Activated CD4-positive, alpha-beta T cell treated with anti-CD3 and anti-CD28 coated beads, Interleukin-2, amount 50 U/mL, for 48 hours (primary cell): ENCODE data around the gene PRRC1.
"Not testable (repeated sequence)": the region's sequence is repeated elsewhere in the genome, so short reads cannot be mapped to it uniquely, and the experiment has no call there.

Experiments used
- DNase-seq, 2 experiments: peaks; one replicate each; pipeline ENCODE4 v3.0.0-alpha.2; 2020

PRRC1 gene

GRCh38 chr5:127517480-127518318, at the start of gene PRRC1:
PRRC1 (plus strand) TSS chr5:127517640; CDS start chr5:127523480, 5,840 bp downstream.
- peak; percentile 81 to 83 for DNase-seq

GRCh38 chr5:127471211-127471610, 46.2 kb upstream of the PRRC1 start:
- no peak for DNase-seq

GRCh38 chr5:127472700-127473099, 44.7 kb upstream of the PRRC1 start:
- no peak for DNase-seq

GRCh38 chr5:127486471-127486870, 31.0 kb upstream of the PRRC1 start:
- no peak for DNase-seq

GRCh38 chr5:127492854-127493738, 24.3 kb upstream of the PRRC1 start:
- DNase-seq, result no peak

GRCh38 chr5:127498548-127498947, 18.9 kb upstream of the PRRC1 start:
- DNase-seq, result no peak

- DNase-seq, result no peak
Measured at GRCh38 chr5:127505905-127506304, 11.5 kb upstream of the PRRC1 start.

- DNase-seq, result no peak
Measured at GRCh38 chr5:127506616-127507015, 10.8 kb upstream of the PRRC1 start.

GRCh38 chr5:127508644-127509373, 8.6 kb upstream of the PRRC1 start:
- DNase-seq, result no peak

- no peak for DNase-seq
Measured at GRCh38 chr5:127513408-127513970, 4.0 kb upstream of the PRRC1 start.

GRCh38 chr5:127514816-127515215, 2.6 kb upstream of the PRRC1 start:
- no peak for DNase-seq

- no peak for DNase-seq
Measured at GRCh38 chr5:127515693-127516440, 1.6 kb upstream of the PRRC1 start.

GRCh38 chr5:127517110-127517479, 345 bp upstream of the PRRC1 start:
- no peak for DNase-seq

- no peak for DNase-seq
Measured at GRCh38 chr5:127518319-127518621, 830 bp downstream of the PRRC1 start.

GRCh38 chr5:127519527-127519926, 2.1 kb downstream of the PRRC1 start:
- DNase-seq, result no peak

GRCh38 chr5:127521138-127521770, 3.8 kb downstream of the PRRC1 start:
- no peak for DNase-seq

- no peak for DNase-seq
Measured at GRCh38 chr5:127525181-127525580, 7.7 kb downstream of the PRRC1 start.

- DNase-seq, result no peak
Measured at GRCh38 chr5:127529904-127530682, 12.7 kb downstream of the PRRC1 start.

- no peak for DNase-seq
Measured at GRCh38 chr5:127536687-127537086, 19.2 kb downstream of the PRRC1 start.

- DNase-seq, result not testable (repeated sequence)
Measured at GRCh38 chr5:127540553-127540952, 23.1 kb downstream of the PRRC1 start.

- DNase-seq, result not testable (repeated sequence)
Measured at GRCh38 chr5:127545249-127545648, 27.8 kb downstream of the PRRC1 start.
